ENCODE results near the gene BLOC1S2.

DNA sequence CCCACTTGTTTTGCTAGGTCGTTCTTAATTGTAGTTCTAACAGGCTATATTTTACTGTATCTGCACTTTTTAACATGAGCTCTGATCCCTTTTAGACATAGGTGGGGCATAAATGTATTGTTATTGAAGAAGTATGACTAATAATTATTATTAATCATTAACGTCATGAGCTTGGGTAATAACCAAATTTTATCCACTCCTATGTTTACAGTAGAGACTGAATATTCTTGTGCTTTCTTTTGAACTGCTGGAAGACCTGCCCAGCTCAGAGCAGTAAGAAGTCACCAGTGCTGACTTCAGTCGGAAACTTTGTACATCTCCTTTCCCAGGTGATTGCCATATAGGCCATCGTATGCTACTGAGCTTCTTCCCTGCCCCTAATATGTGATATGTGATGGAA lies 24.8 kb upstream of the BLOC1S2 start:
- TF ChIP-seq, protein P1, sequence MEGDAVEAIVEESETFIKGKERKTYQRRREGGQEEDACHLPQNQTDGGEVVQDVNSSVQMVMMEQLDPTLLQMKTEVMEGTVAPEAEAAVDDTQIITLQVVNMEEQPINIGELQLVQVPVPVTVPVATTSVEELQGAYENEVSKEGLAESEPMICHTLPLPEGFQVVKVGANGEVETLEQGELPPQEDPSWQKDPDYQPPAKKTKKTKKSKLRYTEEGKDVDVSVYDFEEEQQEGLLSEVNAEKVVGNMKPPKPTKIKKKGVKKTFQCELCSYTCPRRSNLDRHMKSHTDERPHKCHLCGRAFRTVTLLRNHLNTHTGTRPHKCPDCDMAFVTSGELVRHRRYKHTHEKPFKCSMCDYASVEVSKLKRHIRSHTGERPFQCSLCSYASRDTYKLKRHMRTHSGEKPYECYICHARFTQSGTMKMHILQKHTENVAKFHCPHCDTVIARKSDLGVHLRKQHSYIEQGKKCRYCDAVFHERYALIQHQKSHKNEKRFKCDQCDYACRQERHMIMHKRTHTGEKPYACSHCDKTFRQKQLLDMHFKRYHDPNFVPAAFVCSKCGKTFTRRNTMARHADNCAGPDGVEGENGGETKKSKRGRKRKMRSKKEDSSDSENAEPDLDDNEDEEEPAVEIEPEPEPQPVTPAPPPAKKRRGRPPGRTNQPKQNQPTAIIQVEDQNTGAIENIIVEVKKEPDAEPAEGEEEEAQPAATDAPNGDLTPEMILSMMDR (IDR thresholded peaks at IDR 0.05; ENCODE audit: control extremely low read depth in 1 of 3, insufficient read depth in 1 of 3, low read depth in 1 of 3, low read length in 3 of 3) = no peak
- no peak for TF ChIP-seq BRCA1 (IDR thresholded peaks at IDR 0.05; ENCODE audit: low read depth, low read length)
- no peak for TF ChIP-seq ASH2L (IDR thresholded peaks at IDR 0.05; ENCODE audit: low read length)
- no peak for TF ChIP-seq POLR2AphosphoS5 (IDR thresholded peaks at IDR 0.05; ENCODE audit: low read depth, low read length)
- no peak for TF ChIP-seq EZH2 (IDR thresholded peaks at IDR 0.05; ENCODE audit: low read depth, low read length, severe bottlenecking)
- TF ChIP-seq TEAD4 (IDR thresholded peaks at IDR 0.05; ENCODE audit: low read depth, low read length) = no peak
- no peak for TF ChIP-seq POLR2A (IDR thresholded peaks at IDR 0.05; ENCODE audit: control extremely low read depth in 1 of 2, low read depth in 2 of 2, low read length in 2 of 2)
- TF ChIP-seq, protein P2, sequence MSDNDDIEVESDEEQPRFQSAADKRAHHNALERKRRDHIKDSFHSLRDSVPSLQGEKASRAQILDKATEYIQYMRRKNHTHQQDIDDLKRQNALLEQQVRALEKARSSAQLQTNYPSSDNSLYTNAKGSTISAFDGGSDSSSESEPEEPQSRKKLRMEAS (IDR thresholded peaks at IDR 0.05) = no peak
- TF ChIP-seq, protein P3, sequence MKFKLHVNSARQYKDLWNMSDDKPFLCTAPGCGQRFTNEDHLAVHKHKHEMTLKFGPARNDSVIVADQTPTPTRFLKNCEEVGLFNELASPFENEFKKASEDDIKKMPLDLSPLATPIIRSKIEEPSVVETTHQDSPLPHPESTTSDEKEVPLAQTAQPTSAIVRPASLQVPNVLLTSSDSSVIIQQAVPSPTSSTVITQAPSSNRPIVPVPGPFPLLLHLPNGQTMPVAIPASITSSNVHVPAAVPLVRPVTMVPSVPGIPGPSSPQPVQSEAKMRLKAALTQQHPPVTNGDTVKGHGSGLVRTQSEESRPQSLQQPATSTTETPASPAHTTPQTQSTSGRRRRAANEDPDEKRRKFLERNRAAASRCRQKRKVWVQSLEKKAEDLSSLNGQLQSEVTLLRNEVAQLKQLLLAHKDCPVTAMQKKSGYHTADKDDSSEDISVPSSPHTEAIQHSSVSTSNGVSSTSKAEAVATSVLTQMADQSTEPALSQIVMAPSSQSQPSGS (IDR thresholded peaks at IDR 0.05; ENCODE audit: low read length) = no peak
- TF ChIP-seq EP300 (IDR thresholded peaks at IDR 0.05; ENCODE audit: borderline replicate concordance in 1 of 2, low read depth in 2 of 2, low read length in 2 of 2) = no peak
- TF ChIP-seq HDAC6 (IDR thresholded peaks at IDR 0.05; ENCODE audit: low read depth, low read length) = no peak
- no peak for TF ChIP-seq JUN (IDR thresholded peaks at IDR 0.05; ENCODE audit: low read depth, low read length)
- TF ChIP-seq JUND (IDR thresholded peaks at IDR 0.05; ENCODE audit: low read length) = no peak
- TF ChIP-seq KDM5A (IDR thresholded peaks at IDR 0.05; ENCODE audit: low read length) = no peak
